HG03439 (cell line): ENCODE results near the gene AHRR.

Experiments
- ATAC-seq: cut with Tn5 transposase; IDR thresholded peaks from one replicate; pipeline ENCODE4 v1.9.1; 2021; ENCODE audit warnings: mild to moderate bottlenecking, moderate library complexity; ENCODE audit not compliant: unreplicated experiment

AHRR gene

DNA sequence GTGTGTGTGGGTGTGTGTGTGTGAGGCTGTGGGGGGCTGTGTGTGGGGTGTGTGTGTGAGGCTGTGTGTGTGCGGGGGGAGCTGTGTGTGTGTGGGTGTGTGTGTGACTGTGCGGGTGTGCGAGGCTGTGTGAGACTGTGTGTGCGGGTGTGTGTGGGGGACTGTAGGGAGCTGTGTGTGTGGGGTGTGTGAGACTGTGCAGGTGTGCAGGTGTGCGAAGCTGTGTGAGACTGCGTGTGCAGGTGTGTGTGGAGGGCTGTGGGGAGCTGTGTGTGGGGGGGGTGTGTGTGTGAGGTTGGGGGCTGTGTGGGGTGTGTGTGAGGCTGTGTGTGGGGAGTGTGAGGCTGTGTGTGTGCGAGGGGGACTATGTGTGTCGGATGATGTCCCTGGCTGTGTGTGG is 23.2 kb downstream of the AHRR start:
- ATAC-seq = no peak

DNA sequence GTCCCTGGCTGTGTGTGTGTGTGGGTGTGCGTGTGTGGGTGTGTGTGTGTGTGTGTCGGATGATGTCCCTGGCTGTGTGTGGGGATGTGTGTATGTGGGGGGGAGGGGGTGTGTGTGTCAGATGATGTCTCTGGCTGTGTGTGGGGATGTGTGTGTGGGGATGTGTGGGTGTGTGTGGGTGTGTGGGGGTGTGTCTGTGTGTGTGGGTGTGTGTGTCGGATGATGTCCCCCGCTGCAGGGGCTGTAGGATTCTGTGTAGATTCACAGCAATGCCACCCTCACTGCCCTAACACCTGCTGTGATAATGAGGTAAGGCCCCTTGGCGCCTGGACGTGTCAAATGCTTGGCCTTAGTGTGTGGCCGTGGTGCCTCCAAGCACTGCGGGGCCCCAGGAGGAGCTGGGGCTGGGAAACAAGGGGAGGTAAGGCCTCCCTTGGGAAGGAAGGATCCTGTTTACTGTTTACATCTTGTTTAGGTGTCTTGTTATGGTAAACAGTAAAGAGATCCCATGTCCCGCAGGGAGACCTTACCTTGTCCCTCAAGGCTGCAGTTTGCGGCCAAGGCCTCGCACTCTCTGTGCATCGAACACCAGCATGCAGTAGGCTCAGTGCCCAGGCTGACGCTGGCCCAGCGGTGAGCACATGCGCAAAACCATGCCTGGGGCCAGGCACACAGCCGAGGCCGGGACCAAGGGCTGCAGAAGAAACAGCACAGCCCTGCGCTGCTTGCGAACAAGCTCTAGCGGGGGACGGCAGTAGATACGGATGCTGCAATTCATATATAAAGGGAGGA is 24.1 kb downstream of the AHRR start:
- no peak for ATAC-seq

DNA sequence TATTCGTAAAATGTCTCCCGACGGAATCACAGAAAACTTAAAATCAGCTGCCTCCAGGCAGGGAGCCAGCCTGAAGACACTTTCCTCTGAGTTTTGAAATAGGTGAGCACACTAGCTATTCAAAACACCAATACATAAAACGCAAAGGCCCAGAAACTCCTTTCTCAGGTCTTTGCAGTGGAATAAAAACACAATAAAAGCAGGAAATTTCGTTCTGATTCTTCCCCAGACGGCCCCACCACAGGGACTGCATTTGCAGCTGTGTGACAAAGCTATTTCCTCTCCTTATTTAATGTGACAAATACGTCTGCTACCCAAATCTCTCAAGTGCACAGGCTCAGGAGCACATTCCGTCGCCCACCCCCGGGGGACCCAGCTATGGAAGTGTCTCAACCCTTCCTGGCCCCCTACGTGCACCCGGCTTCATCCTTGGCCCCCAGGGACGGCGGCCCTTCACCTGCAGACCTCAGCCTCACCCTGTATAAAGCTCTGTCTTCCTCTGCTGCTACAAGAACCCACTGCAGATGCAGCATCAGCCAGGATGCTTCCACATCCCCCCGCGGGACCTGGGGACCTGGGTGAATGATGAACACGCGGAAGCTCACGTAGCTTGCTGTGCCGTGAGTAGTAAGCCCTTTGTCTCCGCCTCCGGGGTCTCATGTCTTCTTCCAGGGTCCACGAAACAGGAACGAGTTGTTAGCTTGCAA is 24.9 kb downstream of the AHRR start:
- ATAC-seq = no peak

DNA sequence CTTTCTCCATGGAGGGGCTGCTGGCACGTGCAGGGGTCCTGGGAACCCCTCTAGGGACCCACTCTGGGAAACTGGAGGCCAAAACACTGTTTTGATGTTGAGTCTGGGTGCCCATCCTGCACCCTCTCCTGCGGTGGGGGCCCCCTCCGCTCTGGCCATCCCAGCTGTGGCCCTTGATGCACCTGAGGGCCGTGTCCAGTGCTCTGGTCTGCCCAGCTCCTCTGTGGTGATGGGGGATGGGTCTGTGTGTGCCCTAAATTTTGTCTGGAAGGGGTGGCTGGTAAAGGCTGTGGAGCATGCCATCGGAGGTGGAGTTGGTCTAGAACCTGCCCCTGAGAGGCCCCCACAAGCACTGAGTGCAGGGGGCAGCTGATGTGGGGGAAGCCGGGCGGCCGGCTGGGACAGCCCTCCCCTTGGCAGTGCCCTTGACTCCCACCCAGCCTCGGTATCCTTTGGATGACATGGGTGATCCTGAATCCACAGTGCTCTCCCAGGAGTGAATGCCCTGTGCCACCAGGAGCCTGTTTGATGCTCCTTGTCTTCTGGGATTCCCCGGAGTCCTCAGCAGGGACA is 26.3 kb downstream of the AHRR start:
- no peak for ATAC-seq

DNA sequence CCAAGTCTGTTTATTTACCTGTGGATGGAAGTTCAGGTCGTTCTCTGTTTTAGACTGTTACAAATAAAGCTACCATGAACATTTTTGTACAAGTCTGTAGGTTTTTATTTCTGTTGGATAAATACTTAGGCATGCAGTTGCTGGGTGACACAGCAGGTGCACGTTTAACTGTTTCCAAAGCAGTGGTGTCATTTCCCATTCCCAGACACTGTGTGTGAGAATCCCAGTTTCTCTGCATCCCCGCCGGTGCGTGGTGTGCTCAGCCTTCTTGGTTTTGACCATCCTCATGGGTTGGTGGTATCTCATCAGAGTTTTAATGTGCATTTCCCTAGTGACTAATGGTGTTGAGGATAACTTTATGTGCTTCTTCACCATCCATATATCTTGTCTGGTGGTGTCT is 27.2 kb downstream of the AHRR start:
- ATAC-seq = no peak

DNA sequence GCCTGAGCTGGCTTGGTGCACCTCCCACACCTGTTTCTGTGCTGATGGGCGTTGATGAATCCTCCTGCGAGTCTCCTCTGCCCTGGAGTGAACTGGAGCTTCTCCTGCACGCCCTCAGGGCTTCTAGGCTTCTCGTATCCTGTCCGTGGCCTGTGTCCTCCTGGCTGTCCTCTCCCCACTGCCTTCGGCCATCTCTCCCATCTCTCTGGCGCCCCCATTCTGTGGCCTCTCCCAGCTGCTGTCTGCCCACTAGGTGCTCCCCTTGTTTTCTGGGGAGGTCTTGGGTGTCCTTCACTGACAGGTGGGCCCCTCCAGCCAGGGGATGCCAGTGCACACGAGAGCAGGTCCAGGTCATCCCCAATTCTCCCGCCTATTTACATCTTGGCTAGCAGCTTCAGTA is 28.8 kb downstream of the AHRR start:
- no peak for ATAC-seq

DNA sequence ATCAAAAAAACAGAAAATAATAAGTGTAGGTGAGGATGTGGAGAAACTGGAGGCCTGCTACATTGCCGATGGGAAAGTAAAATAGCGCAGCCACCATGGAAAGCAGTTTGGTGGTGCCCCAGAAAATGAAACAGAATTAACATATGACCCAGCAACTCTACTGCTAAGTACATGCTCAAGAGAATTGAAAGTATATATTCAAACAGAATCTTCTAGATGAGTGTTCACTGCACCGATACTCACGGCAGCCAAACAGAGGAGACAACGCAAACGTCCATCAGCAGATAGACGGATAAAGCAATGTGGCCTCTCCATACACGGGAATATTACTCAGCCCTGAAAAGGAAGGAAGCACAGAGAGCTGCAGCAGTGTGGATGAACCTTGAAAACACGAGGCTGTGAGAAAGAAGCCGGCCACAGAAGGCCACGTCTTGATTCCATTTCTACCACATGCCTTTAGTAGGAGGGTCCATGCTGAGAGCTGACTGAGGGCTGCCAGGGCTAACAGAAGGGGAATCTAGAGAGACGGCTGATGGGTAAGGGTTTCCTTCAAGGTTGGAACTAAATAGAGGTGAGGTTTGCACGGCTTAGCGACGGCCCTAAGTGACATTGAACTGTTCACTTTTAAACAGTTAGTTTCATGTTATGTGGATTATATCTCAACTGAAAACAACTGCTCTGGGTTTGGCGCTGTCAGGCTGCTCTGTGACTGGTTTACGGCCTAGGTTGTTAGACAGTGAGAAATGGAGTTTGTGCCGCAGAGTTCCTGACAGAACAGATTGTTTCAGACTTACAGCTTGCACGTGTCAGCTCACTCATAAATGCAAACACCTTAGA is 29.8 kb downstream of the AHRR start:
- ATAC-seq = no peak

DNA sequence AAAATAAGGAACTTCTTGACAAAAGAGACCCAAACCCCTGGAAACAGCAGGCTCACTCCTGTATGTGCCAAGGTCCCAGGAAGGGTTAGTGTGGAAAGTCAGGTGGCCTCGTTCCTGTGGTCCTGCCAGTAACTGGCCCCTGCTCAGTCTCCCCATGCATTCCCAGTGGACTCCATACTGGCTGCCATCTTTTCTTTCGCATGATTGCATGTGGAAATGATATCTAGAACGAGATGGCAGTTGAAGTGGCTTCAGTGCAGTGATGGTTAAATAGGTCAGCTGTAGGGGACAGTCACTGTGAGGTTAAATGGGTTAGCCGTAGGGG is 30.4 kb downstream of the AHRR start:
- ATAC-seq = no peak

DNA sequence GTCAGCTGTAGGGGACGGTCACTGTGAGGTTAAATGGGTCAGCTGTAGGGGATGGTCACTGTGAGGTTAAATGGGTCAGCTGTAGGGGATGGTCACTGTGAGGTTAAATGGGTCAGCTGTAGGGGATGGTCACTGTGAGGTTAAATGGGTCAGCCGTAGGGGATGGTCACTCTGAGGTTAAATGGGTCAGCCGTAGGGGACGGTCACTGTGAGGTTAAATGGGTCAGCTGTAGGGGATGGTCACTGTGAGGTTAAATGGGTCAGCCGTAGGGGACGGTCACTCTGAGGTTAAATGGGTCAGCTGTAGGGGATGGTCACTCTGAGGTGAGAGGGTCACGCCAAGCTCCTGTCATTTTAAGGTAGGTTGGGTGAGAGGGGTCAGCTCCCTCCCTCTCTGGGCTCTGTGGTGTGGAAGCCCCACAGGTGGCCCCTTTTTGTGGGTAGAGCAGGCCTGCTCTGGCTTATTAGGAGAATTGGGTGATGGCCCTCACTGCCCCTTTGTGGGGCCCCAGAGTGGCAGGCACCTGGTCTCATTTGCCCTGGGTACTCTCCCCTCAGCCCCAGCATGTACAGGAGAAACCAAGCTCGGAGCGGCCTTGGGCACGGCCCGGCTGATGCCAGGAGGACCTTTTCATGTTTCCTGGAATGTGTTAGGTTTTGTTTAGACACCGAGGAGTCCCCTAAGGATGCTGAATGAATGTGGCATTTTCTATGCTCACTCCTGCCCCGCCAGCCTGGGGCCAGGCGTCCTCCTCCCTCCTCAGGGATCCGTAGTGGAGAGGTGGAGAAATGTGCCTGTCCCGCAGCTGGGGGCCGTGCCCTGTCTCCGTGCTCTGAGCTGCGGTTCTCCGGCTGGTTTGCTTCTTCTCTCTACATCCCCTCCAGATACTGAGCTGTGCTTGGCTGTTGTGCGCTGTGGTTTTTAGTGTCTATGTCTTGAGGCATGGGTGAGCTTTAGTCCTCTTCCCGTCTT is 31.4 kb downstream of the AHRR start:
- no peak for ATAC-seq

DNA sequence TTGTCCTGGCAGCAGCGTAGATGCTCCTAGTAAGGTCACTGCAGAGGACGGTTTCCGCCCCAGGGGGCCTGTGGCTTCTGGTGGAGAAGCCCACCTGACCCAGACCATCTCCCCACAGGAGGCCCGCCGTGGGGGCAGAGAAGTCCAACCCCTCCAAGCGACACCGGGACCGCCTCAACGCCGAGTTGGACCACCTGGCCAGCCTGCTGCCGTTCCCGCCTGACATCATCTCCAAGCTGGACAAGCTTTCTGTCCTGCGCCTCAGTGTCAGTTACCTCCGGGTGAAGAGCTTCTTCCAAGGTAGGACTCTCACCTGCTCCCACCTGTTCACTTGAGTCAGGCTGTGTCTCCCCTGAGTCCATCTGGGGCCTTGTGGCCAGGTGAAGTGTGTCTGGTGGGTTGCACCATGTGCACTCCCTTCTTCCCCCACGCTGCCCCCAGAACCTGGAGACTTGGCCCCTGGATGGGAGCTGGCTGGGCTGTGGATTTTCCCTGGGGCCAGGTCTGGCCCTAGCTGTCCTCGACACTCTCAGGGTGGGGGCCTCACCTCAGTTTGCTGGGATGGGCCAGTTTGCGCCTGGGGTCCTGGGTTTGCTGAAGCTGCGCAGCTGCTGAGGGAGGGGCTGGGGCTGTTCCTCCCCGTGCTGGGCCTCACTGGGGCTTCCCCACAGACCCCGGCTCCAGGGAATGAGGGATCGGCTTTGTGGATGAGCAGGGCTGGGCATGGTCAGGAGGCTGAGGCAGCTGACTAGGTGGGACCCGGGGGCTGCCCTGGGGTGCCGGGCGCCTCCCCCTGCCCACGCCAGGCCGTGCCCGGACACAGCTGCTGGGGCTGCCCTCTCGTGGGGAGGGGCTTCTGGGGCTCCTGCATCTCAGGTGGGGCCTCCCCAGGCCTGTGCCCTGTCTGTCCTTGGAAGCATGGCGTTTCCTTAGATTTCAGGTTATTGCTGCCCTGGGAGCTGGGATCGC is 32.4 kb downstream of the AHRR start:
- ATAC-seq = no peak

DNA sequence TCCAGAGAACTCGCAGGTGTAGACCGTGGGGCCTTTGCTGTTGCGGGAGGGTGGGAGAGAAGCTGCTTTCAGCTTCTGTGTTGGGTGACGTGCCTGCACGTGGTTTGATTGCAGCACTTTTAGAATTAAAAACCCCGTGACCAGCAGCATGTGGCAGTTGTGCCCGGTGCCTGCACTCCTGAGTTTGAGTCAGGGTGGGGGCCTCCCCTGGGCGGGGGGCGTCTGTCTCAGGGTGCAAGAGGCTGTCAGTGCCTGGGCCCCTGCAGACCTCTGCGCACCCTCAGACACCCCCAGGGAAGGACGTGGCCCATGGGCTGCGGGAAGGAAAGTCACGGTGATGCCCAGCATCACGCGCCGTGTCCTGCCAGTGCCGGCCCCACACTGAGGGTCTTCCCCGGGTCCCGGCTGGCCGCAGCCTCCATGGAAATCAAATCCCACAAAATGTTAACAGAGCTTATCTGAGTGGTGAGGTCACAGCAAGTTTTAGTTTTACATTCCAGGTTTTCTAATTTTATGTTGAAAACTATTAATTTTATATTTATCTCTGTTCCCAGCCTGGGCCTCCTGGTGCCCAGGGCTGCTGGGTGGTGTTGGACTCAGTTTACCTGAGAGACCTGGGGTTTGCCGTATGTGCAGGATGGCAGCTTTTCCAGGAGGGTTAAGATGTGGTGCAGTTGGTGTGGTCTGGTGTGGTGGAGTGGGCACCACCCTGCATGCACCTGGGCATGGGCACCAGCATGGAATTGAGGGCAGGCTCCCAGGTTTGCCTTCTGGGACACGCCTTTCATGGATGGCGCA is 33.3 kb downstream of the AHRR start:
- ATAC-seq = no peak

DNA sequence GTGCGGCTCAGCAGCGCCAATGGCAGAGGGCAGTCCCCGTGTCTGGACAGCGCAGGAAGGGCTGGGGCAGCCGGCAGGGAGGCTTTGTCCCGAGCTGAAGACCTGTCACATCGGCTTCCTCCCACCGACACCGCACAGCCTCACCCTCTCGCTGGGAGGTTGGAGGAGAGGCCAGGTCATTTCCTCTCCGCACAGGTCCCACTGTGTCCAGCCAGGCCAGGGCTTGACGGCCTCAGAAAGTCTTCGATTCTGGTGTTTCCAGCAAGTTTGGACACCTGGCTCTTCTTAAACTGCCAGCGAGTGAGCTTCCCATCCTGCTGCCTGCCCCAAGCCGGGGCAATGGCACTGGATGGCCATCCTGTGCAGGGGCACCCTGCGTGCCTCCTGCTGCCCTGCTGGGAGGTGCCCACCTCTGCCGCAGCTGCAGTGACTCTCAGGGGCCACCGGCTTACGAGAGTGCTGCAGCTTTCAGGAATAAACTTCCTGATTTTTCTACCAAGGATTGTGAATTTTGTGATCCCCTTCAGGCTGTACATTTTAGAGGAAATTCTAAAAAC is 33.9 kb downstream of the AHRR start:
- ATAC-seq = no peak

DNA sequence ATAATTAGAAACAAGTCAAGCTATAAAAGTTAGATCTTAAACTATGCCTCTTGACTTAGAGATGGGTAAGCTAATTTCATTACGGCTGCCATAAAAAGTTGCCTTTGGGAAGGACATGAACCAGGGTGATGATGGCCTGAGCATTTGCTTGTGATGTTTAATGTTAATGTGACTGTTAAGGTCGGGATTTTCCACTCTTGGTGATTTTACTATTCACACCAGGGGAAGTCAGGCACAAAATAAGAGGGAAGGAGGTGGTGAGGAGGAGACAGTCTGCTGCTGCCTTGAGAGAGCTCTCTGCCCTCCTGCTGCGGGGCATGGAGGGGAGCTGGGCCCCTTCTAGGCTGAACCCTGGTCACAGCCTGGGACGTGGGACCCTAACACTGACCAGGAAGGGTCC is 34.4 kb downstream of the AHRR start:
- ATAC-seq = no peak

DNA sequence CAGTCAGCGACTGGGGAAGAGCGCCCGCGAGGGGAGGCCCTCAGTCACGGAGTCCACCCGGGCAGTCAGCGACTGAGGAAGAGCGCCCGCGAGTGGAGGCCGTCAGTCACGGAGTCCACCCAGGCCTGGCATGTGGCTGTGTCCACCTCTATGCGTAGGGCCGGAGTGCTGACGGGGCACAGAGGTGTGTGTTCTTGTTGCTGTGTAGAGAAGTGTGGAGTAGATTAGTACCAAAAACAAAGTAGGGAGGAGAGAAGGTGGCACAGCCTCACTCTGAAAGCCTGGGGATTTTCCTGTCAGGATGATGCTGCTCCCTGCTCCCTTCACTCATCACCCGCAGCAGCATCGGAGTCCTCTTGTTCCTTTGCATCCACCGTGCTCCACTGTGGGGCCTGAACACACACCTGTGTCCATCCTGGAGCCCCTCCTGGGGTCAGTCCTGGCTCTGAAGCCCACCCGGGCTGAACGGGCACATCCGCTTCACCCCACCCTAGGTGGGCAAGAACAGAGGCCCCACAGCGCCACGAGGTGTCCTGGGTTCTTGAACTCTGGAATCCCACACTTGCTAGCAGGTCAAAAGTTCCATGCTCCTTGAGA is 37.9 kb downstream of the AHRR start:
- ATAC-seq = no peak

DNA sequence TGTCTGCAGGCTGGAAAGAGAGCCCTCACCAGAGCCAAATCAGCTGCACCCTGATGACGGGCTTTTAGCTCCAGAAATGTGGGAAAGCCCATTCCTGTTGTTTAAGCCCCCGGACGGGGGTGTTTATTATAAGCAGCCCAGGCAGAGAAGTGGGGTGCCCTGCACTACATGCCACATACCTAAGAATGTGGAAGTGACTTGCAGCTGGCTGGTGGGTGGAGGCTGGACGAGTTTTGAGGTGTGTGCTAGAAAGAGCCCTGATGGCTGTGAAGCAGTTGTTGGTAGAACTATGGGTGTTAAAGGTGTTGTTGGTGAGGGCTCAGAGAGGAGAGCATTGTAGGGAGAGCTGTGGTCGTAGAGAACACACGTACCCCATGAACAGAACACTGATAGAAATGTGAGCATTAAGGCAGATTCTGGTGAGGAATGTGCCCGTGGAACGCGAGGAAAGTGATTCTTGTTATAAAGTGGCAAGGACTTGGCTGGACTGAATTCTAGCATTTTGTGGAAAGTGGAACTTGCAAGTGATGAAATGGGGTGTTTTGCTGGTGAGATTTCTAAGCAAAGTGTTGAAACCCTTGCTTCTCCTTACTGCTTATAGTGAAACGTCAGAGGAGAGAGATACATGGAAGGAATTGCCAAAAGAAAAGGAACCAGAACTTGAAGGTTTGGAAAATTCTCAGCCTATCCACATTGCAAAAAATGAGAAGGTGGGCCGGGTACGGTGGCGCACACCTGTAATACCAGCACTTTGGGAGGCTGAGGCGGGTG is 38.9 kb downstream of the AHRR start:
- no peak for ATAC-seq

DNA sequence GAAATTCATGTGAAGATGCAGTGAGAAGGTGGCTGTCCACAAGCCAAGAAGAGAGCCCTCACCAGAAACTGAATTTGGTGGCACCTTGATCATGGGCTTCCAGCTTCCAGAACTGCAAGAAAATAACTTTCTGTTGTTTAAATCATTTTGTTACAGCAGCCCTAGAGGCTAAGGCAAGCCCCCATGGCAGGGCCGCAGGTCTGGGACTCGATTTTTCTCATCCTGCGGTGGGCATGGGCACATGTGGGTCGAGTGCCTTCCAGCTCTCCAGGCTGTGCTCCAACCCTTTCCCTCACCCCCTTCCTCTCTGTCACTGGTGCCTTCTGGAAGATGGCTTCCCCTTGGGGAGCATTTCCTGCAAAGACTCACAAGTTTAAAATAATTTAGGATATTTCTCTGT is 40.7 kb downstream of the AHRR start:
- no peak for ATAC-seq
